ENCODE data around the gene DMRT1. TPM values are rescaled to one million over a fixed set of nuclear protein-coding genes. Genes with fewer than 3 reads are reported as not detected.

The DMRT1 gene
- total RNA-seq, 1 donor from 2014 or later, result not detected

DNA sequence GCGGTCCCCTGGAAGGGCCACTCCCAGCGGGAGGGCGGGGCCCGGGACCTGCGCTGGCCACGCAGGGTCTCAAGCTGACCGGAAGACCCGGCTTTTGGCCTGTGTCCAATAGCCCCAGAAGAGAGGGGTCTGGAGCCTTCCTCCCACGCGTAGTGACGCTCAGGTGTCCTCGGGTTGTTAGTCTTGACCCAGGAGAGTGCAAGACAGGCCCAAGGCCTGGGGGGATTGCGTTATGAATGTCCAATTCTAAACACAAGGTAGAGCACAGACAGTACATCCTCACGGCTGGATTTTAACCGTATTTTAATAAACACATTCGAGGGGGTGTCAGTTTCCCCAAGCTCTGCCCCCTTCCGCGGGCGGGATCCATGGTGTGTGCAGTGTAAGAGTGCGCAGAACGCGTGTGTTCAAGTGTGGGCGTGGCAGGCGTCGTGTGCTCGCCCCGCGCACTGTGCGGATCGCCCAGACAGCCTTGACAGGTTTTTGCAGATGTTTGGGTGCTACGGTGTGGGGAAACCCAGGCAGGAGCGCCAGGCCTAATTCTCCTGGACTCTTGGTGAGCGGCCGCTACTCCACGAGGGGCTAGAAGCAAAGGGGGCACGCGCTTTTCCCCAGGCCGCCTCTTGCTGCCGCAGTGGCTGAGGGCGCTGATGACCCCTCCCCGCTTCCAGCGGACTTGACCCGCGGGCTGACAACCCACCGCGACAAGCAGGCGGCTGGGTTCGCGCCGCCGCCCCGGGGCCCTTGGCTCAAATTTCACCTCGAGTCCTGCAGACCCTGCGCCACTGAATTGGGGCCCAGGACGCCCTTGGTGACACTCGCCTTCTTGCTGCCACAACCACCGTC is 128.9 kb downstream of the DMRT1 start:
- no peak for DNase-seq (ENCODE audit: low read depth)

DNA sequence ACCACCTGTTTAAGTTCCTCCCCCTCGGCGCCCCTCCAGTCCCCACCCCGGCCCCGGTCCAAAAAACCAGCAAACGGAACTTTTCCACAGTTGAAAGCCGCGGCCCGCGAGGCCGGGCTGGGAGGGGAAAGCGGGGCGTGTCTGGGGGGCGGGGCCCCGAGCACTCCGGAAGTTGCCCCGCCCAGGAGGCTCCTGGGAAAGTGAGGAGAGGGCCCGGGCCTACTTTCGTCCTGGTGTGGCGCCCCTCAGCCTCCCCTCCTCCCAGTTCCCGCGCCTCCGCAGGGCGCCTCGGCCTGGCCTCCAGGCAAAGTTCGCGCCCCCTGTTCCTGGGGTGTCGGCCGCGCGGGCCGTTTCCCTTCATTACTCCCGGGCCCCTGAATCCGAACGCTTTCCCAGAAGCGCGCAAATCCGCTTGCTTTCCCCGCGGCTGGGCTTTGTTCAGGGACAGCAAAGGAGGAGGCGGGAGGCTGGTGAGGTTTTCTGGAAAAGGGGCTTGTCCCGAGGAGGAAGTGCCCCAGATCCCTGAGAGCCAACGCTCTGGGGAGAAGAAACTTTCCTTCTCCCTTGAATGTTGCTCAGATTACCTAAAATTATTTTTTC is 130.5 kb downstream of the DMRT1 start:
- no peak for DNase-seq (ENCODE audit: low read depth)

GRCh38 chr9:972501-973294 is 131.2 kb downstream of the DMRT1 start:
- DNase-seq (ENCODE audit: low read depth), result no peak

DNA sequence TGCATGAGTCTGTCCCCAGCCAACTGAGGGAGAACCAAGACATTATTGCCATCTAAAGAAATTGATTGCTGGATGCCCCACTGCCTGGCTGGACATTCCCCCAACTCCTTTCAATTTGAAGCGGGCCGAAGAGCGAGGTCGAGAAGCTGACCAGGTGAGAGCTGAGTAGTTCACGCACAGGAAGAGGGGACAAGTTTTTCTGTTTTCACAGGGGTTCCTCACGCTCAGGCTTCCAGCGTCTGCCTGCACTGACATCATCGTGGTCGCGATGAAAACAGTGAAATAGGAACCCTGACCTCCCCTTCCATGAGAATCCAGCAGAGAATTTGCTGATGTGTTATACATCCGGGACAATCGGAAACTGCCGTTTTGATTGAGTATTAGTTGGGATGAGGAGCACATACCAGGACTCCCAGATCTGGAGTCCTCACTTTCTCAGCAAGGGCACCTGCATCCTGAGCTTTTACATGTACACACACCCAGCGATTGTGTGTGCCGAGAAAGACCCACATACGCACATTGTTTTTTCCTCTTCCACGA is 131.9 kb downstream of the DMRT1 start:
- no peak for DNase-seq (ENCODE audit: low read depth)

DNA sequence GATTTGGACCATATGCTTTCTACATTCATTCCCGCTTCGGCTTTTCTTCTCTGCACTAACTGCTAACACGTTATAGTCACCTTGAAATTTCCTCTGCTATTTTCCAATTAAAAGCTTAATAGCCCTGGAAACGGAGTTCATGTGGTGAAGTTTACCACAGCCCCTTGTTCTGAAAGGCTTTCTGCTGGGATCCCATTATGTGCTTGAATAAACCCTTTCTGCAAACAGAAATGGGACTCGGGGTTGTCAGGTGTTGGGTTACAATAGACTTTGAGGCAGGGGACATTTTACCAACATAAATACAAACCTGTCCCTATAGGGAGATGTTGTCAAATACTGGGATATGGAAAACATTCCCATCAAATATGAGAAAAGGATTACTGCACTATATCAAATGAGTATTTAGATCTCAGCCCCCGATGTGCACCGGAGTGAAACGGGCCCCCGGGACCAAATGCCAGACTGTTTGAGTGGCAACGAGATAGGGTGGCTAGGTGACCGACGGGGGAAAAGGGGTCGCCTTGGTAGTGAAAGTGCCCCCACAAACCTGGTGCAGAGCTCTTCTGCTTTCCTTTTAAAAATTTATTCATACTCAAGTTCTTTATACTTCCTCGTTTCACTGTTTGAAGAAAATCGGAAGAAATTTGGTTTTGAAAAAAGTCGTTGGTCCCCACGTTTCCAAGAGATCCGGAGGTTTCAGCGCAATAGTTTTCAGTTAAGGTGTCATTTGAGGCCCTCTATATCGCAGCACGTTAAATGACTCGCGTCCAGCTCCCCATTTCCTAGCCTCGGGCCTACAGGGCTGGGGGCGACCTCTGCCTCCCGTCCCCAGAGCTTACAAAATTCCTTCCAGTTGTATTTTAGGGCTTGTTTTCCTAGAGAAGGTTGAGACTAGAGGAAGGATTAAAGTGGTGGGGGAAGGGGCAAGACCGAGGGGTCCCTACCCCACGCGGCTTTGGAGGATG is 132.8 kb downstream of the DMRT1 start:
- DNase-seq (ENCODE audit: low read depth), result no peak

DNA sequence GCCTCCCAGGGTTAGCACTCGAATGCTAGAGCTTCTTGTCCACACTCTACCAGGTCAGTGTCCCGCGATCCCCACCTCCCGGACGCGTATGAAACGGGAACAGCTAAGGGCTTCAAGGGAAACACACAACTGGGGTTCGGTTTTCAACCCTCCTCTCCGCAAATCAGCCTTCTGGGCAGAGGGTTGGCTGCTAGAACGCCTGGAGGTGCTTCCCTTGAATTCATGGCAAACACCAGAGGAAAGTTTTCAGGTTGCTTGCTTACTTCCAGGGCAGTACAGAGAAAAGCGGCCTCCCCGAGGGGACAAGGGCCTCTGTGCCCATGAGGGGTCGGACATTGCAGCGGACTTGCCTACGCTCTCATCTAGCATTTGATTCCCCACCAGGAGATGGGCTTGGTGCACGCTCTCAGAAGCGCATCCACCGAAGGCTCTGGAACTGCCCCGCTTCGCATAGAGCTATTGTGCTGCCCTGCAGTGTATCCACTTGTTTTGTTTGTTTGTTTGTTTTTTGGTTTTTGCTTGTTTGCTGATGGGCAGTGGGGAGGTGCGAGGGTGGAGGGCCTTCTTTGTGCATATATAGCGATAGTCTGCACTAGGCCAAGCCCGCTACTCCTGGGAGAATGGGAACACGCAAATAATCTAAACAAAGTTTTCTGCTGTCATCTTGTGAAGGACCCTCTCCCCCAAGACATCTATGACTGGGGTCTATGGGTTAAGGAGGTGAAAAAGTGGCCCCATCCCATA is 133.7 kb downstream of the DMRT1 start:
- no peak for DNase-seq (ENCODE audit: low read depth)

DNA sequence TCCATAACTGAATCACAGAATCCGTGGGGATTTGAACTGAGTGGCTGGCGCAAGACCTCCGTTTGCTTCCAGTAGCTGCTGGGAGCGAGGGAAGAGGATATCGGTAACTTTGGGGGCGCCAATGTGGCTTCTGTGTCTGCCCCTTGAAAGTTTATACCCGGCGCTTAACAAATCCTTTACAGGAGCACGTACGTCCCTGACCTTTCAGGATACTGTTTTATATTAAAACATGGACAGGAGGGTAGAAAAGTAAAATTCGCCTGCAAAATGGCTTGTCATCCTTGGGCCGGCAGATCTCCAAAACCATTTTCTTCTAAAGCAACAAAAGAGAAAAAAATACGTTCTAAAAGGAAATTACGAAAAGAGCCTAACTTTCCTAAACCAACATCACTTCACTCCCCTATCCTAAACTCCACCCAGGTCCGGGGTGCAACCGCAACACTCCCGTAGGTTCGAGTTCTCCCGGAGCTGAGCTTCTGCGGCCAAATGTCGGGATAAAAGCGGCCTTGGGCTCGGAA is 134.3 kb downstream of the DMRT1 start:
- no peak for DNase-seq (ENCODE audit: low read depth)

GRCh38 chr9:976258-976942 is 134.9 kb downstream of the DMRT1 start, which contains the start of gene DMRT3:
TSS of gene DMRT3 (plus strand) at chr9:976655. CDS start at chr9:977002, 347 bp downstream.
- DNase-seq (ENCODE audit: low read depth), result no peak

DNA sequence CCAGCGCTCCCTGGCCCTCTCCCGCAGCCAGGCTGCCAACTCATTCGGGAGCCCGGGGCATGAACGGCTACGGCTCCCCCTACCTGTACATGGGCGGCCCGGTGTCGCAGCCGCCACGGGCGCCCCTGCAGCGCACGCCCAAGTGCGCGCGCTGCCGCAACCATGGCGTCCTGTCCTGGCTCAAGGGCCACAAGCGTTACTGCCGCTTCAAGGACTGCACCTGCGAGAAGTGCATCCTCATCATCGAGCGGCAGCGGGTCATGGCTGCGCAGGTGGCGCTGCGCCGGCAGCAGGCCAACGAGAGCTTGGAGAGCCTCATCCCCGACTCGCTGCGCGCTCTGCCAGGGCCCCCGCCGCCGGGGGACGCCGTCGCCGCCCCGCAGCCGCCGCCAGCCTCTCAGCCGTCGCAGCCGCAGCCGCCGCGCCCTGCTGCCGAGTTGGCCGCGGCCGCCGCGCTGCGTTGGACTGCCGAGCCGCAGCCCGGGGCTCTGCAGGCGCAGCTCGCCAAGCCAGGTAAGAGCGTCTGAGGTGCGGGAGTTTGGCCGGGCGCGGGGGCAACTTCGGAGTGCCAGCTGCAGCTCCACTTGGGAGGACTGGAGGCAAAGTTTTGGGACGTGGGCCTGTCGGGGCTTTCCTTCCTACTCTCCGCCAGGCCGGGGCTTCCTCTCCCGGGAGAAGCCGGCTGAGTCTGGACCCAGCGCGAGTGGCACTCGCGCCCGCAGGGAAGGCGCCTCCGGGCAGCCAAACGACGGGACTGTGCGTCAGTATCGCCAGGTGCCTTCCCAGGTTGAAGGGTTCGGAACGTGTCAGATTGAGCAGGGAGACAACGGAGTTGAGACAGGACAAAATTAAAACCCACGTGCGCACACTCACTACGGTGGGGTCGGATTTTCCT is 135.7 kb downstream of the DMRT1 start:
- no peak for DNase-seq (ENCODE audit: low read depth)

DNA sequence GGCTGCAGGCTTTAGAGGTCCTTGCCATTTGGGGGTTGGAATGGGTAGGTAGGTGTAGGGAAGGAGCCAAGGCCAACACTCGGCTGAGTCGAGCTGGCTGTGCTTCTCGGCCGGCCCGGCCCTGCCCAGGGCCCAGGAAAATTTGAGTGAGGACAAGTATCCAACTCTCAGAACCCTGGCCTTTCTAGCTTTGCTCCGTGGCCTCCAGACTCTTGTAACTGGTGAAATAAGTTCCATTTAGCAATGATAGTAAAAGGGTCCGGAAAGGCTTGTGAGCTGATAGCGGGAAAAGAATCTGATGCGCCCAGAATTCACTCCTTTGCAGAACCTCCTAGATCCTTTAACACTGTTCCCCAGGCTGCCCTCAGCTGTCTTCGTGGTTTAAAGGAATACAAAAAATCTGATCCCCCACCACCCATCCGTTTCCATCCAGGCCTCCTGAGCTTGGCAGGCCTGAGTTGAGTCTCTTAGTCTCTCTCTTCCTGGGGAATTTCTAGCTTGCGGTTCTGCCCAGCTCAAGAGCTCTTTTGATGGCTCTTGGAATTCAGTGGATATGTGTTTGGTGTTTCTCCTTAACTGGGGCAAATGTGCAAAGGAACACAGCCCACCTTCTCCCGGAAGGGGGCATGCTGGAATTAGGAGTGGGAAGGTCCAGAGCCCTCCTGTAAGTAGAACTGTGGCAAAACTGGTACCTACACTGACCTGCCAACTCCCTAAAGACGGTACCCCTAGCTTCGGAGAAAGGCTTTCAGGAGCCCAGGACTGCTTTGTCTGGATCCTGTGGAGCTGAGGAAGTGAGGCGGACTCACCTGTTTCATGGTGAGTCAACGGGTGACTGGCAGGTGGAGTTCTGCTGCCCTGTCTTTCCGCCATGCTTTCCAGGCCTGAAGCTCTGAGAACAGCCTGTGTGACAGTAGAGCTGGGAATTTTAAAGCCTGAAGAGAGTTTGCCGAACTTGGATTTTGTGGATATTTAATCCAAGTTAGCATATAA is 136.6 kb downstream of the DMRT1 start:
- DNase-seq (ENCODE audit: low read depth), result no peak

DNA sequence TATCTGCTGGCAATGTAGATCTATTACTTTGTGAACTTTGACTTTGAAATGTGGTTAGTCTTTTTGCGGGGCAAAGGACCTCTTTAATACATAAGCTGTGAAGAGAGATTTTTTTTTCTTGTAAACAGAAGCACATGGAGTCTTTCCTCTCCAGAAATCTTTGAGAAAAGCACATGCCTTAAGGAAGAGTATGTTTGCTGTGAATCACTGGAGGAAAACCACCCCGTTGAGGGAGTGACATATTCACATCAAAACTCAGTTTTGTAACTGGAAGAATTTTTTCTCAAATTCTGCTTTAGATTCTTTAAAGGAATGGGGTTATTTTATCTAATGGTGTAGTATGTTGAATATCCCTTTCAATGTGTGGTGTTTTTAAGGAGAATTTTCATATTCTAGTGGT is 138.5 kb downstream of the DMRT1 start:
- DNase-seq (ENCODE audit: low read depth), result no peak

DNA sequence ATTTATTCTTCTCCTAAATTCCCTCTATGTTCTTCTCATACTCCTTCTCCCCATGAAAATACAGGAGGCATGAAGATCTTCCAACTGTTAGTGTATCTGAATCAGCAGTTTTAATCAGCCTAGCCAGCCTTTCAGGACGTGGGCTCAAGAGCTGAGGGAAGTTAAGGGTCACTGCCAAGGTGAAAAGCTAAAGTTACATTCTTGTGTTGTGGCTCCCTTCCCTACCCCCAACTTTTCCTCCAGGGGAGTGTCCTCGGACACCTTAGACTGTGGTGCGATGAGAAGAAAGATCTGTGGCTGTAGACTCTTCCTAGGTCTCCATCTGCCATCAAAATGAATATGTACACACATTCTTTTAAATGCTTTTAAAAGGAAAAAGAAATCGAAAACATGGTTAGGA is 139.1 kb downstream of the DMRT1 start:
- no peak for DNase-seq (ENCODE audit: low read depth)

GRCh38 chr9:981491-981898 is 140.0 kb downstream of the DMRT1 start:
- DNase-seq (ENCODE audit: low read depth), result no peak

DNA sequence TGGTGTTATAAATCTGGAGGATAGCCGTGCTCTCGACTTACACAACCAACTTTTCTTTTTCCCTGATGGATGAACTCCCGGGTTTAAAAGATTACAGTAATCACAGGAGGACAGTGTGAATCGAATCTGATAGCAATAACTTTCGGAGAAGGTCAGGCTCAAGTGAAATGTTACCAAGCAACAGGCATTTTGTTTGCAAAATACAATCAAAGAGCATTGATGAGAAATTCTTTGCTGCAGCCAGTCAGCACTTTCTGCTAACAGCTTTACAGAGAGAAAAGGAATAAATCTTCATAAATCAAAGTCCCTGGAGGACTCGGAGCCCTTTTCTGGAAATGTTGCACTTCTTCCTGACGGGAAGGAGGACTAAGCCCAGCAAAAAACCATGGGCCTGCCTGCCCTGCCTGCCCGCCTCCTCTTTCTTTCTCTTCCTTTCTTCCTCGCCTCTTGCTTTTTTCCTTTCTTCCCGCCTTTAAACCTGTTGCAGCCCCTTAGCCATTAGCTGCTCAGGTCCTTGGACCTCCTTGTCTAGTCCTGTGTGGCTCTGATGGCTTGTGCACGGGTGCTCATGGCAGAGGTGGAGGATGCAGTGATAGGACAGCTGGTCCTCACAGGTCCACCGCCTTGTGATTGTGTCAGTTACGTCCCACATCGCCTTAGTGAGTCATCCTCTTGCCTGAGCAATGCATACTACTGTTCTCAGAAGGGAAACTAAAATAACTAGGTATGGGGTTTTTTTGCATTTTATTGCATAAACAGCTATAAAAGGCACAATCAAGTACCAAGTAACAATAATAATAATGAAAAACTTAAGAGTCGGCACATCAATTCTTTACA is 141.1 kb downstream of the DMRT1 start:
- no peak for DNase-seq (ENCODE audit: low read depth)

- no peak for DNase-seq (ENCODE audit: low read depth)
Observed at GRCh38 chr9:994005-994404, 152.5 kb downstream of the DMRT1 start.

DNA sequence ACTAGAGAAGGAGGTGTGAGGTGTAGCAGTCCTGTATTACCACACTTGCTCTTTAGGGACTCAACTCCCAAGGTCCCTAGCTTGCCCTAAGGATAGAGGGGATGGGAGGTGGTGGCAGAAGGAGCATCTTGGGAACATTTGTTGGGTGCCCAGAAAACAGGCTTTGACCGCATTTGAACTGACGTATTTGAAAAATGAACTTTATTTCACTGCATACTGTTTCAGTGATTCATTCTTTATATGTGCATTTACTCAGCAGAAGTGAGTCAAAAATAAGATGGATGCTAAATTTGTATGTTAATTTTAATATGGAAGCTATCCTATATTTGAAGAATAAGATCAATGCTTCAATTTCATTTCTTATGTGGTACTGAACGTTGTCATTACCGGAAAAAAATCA is 153.7 kb downstream of the DMRT1 start:
- peak; percentile 40 for DNase-seq (ENCODE audit: low read depth)

Measured in myocyte (in vitro differentiated cells).